OCI-M1 (cell line): ENCODE results near the gene IL32.
"Not testable (repeated sequence)": the region's sequence is repeated elsewhere in the genome, so short reads cannot be mapped to it uniquely, and the experiment has no call there.

Experiments used
- DNase-seq: peaks from one replicate; lab custom pipeline; 2025; lab: John Stamatoyannopoulos, UW

Gene IL32

DNA sequence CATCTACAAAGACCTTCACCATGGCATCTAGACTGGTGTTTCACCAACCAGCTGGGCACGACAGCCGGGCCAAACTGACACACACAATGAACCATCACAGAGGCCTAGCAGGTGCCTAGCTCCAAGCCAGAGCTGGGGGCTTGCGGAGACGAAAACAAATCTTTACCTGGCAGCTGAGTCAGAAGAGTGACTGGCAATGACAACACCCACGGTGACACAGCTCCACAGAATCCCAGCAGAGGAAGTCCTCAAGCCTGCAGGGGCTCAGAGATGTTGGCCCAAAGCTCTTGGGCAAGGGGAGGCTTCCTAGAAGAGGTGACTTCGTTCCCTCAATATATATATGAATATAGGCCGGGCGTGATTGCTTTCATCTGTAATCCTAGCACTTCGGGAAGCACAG, 13.9 kb upstream of the IL32 start:
- DNase-seq, result no peak

DNA sequence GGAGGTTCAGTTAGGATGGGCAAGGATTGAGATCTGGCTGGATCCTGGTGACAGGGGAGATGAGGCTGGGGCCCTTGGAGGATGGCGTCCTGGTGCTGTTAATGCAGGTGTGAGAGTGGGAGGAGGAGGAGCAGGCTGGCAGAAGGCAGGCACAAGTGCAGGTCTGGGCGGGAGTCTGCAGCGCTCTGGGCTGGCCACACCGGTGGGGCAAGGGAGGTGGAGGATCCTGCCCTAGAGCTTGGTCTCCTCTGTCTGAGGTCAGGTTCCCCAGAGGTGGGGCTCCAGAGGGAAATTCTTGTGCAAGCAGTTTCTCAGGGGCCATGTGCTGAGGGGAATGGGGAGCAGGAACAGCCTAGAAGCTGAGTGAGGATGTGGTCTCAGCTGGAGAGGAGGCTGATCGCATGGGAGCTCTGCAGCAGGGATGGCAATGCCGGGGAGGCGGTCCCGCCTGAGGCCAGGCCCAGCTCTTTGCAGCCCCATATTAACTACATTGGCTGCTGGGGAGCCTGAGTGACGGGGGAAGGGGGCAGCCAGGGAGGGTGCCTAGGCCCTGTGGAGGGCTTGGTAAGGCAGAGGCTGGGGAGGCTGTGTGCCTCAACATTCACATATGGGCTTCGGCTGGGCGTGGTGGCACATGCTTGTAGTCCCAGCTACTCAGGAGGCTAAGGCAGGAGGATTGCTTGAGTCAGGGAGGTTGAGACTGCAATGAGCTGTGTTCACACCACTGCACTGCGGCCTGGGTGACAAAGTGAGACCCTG, 12.7 kb upstream of the IL32 start:
- not testable (repeated sequence) for DNase-seq

DNA sequence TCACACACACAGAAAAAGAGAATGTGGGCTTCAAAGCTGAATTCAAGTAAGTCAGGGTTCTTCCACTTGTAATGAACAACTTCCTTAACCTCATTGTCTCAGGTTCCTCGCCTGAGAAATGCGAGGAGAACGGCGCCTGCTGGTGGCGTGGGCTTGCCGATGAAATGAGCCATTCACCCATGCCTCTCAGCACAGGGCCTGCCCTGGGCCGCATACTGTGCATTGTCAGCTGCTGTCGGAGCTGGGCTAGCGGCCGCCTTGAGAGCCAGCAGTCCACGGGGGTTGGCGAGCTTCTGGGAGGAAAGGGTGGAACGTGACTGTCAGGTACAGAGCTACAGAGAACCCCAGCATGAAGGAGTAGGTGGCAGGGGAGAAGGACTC, 12.1 kb upstream of the IL32 start:
- DNase-seq, result not testable (repeated sequence)

DNA sequence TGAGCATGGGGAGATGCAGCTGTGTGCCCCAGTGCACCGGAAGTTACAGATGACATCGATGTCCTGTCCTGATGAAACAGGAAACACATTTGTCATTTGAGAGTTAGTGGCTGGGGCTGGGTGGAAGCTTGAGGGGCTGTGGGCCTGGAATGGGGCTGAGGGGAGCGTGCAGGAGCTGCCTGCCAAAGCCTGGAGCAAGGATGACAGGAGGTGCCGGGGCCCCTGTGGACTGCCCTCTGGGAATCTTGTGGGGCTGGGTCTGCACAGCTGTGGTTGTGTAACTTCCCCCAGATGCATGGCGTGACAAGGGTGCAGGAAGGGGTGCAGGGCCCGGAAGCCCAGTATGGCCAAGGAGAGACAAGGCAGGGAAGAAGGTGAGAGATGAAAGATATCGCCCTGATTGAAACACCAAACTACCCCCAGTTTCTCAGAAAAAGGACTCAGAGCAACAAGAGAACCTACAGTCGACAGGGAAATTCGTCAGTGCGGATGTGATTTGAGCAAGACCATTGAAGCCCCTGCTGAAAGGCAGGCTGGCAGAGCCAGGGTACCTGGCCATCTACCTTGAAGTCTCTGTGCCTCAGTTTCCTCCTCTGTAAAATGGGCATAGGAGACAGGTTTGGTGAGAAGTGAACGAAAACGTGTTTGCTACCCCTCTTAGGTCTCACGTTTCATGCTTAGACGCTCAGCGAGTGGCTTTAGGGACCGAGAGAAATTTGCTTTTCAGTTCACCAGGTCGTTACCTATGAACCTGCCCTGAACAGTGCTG, 10.3 kb upstream of the IL32 start:
- no peak for DNase-seq

DNA sequence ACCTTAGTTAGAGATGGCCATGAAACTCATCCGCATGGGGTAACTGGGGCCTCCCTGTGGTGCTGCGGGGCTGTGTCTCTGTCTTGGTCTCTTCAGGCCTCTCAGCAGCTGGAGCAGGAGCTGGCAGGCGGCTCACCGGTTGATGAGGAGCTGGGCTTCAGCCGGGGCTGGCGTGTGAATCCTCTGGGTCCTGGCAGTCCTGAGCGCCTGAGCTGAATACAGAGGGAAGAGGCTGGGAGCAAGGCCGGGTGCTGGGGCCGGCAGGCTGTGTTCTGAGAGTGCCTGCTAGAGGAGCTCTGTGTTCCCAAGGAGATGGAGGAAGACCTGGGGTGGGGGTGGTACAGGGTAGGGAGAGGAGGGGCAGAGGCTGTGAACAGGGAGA, 9.7 kb upstream of the IL32 start:
- not testable (repeated sequence) for DNase-seq

DNA sequence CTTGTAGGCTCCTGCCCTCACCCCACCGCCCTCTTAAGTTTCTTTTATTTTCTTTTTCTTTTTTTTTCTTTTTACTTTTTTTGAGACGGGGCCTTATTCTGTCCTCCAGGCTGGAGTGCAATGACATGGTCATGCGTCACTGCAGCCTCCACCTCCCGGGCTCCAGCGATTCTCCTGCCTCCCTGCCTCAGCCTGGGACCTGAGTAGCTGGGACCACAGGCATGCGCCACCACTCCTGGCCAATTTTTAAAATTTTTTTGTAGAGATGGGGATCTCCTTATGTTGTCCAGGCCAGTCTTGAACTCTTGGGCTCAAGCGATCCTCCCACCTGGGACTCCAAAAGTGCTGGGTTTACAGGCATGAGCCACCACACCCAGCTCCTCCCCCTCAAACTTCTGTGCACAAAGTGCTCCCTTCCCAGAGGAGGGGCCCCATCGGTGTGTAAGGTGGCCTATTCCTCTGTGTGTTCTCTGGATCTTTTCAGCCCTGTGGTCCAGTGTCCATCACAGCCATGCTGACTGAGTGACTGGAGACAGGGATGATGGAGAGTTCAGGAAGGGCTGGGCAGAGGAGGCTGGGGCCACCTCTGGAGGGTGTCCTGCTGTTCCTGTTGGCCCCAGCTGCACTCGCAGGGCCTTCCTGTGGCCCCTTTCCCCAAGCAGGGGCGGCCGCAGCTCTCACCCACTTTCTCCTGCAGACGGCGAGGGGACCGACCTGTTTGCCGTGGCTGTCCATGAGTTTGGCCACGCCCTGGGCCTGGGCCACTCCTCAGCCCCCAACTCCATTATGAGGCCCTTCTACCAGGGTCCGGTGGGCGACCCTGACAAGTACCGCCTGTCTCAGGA, 8.9 kb upstream of the IL32 start:
- DNase-seq, result no peak

DNA sequence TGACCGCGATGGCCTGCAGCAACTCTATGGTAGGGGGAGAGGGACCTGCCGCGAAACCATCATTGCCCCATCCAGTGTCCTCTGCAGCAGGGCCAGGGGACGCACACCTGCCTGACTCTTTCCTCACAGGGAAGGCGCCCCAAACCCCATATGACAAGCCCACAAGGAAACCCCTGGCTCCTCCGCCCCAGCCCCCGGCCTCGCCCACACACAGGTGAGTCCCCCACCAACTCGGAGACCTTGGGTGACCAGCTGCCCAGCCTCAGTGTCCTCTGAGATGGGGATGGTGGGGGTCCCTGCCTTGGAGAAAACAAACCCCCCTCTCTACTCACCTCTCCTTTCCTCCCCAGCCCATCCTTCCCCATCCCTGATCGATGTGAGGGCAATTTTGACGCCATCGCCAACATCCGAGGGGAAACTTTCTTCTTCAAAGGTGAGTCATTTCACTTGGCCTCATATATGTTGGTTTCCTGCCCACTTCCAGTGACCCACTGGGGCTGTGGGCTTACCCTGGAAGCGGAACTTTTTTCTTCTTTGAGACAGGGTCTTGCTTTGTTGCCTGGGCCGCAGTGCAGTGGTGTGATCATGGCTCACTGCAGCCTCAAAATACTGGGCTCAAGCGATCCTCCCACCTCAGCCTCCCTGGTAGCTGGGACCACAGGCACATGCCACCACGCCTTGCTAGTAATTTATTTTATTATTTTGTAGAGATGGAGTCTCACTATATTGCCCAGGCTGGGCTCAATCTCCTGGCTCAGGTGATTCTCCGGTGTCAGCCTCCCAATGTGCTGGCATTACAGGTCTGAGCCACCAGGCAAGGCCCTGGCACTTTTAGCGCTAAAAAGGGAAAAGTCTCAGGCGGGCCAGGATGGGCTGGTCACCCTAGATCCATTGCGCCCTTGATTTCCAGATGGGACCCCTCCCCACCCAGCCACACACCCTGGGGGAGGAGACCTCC, 8.0 kb upstream of the IL32 start:
- no peak for DNase-seq

DNA sequence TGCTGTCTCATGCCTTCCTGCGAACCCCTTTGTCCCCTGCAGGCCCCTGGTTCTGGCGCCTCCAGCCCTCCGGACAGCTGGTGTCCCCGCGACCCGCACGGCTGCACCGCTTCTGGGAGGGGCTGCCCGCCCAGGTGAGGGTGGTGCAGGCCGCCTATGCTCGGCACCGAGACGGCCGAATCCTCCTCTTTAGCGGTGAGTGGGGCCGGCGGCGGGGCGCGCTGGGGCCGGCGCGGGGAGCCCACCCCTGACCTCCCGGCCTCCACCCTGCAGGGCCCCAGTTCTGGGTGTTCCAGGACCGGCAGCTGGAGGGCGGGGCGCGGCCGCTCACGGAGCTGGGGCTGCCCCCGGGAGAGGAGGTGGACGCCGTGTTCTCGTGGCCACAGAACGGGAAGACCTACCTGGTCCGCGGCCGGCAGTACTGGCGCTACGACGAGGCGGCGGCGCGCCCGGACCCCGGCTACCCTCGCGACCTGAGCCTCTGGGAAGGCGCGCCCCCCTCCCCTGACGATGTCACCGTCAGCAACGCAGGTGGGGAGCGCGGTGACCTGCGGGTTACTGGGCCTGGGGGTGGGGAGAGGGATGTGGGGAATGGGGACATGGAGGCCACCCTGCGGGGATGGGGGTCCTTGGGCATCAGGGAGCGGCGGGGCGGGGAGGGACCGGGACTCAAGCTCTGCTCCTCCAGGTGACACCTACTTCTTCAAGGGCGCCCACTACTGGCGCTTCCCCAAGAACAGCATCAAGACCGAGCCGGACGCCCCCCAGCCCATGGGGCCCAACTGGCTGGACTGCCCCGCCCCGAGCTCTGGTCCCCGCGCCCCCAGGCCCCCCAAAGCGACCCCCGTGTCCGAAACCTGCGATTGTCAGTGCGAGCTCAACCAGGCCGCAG, 7.1 kb upstream of the IL32 start:
- DNase-seq, result peak; percentile 54

DNA sequence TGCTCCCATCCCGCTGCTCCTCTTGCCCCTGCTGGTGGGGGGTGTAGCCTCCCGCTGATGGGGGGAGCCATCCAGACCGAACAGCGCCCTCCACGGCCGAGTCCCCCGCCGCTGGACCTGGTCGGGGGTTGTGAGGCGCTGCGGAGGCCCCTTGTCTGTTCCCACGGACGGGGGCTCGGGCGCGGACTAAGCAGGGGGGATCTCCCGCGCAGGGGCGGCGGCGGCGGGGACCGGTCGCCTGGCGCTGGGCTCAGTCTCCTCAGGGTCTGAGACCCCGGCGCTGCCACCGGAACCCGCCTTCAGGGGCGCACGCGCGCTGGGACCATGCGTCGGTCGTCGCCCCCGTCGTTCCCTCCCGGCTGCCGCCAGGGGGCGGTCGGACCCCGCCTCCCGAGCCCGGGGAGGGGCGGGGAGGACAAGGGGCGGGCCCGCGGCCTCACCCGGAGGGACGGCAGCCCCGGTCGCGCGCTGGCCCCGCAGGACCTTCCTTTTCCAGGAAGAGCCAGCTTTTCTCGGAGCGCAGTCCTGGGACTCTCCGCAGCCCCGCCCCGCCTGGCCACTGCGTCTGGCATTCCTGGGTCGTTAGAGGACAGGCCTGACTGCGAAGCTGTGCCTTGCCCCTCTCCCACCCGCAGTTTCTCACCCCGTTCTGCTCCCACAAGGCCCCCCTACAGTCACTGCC, 6.3 kb upstream of the IL32 start:
- DNase-seq, result peak; percentile 94

DNA sequence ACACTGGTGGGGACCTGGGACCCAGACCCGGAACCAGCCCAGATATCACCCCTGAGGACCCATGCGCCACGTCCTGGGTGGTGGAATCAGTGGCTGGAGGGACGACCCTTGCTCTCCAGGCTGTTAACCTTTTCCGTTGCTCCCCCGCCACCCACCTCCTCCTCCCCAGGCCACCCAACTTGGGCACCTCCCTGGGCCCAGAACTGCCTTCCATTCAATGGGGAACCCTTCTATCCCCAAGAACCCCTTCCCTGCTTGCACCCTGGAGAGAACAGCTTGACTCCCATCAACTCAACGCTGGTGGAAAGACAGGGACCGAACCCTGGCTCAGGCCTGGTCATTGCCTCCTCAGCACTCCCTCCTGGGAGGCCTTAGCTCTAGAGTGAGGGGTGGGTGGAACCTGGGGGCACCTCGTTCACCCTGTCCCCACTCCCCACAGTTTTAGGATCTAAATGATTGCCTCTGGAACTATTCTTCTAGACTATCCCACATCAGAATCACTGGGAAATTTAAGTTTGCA, 5.7 kb upstream of the IL32 start:
- no peak for DNase-seq

DNA sequence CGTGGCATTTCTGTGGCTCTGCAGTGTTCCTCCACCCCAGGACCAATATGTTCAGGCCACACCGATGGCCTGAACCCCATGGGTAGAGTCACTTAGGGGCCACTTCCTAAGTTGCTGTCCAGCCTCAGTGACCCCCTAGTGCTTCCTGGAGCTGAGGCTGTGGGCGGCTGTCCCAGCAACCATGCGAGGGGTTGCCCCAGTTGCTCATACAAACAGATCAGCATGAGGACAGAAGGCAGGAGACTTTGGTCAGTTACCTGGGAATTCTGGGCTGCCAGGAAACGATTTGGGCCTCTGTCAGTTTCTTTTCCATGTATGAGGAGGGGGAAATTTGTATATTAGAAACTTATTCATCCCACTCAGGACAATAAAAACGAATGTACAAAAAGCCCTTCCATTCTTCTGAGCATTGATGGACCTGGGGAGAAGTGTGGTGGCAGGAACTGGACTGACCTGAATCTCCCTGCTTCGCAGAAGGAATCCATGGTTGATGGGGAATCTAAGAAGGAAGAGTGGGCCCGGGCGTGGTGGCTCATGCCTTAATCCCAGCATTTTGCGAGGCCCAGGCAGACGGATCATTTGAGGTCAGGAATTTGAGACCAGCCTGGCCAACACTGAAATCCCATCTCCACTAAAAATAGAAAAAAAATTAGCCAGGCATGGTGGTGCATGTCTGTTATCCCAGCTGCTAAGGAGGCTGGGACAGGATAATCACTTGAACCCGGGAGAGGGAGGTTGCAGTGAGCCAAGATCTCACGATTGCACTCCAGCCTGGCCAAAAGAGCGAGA, 4.9 kb upstream of the IL32 start:
- DNase-seq, result no peak

DNA sequence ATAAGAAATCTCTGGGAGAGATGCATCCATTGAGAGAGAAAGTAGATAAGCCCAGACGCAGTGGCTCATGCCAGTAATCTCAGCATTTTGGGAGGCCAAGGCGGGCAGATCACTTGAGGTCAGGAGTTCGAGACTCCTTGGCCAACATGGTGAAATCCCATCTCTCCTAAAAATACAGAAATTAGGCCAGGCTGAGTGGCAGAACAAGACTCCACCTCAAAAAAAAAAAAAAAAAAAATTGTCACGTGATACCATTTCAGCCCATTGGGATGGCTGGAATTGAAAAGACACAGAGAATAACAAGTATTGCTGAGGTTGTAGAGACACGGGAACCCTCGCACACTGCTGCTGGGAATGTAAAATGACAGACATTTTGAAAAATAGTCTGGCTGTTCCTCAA, 2.9 kb upstream of the IL32 start:
- no peak for DNase-seq

DNA sequence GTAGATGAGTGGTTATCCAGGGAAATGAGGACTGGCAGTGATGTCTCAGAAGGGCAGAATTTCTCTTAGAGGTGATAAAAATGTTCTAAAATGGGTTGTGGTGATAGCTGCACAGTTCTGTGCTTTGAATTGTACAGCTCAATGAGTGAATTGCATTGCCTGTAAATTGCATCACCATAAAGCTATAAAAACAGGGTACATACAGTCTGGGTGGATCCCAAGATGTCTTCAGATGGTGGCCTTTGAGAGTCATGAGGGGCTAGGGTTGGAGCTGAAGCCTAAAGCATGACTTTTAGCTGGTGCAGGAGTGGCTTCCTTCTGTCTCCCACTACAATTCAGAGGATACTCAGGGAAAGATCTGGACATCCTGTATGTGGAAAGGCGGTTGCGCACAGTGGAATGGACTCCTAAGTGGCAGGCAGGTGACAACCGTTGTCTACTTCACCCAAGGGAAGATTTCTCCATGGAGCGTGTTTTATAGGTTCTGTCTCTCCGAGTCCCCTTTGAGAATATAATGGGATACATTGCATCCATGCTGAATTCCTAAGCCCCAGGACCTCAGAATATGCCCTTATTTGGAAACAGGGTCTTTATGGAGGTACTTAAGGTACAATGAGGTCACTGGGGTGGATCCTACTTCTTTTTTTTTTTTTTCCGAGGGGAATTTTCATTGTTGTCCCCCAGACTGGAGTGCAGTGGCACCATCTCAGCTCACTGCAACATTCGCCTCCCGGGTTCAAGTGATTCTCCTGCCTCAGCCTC, 1.6 kb upstream of the IL32 start:
- peak; percentile 46 for DNase-seq

DNA sequence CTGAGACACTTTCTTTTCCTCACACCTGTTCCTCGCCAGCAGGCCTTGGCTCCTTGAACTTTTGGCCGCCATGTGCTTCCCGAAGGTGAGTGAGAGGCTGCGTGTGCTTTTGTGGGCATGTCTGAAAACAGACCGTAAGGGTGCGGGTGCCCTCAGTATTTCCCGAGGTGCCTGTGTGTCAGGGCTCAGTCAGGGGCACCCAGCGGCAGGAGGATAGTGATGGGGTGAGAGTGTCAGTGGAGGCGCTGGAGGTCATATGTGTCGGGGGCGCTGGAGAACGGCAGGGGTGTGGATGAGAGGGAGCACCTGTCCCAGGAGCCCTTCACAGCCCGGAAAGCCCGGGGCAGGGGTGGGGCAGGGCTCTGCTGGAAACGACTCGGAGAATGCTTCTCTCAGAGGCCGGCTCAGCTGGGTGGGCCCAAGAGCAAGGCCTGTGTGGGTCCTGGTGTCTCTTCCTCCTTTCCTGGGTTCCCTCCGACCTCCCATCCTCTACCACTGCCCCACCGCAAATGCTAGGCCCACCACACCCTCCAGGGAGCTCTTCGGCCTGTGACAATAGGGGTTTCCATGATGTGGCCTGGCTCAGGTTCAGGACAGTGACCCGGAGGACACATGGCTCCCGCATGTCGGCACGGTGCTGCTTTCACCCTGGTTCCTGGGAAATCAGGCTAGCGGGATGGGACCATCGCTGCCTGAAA, 451 bp downstream of the IL32 start:
- DNase-seq, result no peak

DNA sequence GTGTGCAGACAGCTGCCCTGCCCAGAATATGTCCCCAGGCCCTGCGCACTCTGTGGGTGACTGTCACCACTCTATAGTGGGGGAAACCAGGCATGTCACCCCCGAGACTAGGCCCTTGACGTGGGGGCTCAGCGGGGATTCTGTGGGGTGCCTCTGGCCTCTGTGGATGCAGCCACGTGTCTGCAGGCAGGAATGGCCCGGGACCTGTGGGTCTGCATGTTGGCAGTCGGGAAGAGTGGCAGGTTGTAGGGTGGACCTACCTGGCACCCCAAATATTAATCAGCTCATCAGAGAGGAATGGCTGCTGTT, 954 bp downstream of the IL32 start:
- no peak for DNase-seq

DNA sequence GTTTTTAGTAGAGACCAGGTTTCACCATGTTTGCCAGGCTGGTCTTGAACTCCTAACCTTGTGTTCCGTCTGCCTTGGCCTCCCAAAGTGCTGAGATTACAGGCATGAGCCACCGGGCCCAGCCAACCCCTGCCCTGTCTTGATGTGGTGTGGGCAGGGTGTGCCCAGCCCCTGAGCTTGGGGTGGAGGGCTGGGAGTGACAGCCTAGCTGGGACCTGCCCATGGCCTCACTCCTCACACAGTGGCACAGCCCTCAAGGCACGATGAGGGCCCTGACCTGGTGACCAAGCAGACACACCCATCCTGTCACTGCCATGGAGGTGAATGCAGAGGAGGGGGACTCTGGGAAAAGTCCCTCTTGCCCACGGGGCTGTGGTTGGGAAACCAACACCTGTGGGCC, 3.0 kb downstream of the IL32 start:
- DNase-seq, result no peak

DNA sequence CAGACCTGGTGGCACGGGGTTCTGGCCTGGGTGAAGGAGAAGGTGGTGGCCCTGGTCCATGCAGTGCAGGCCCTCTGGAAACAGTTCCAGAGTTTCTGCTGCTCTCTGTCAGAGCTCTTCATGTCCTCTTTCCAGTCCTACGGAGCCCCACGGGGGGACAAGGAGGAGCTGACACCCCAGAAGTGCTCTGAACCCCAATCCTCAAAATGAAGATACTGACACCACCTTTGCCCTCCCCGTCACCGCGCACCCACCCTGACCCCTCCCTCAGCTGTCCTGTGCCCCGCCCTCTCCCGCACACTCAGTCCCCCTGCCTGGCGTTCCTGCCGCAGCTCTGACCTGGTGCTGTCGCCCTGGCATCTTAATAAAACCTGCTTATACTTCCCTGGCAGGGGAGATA, 3.7 kb downstream of the IL32 start:
- not testable (repeated sequence) for DNase-seq
